Measurements from ENCODE around the gene CENPA.
A peak's percentile ranks its signal among the peaks of the same experiment; 100 is the strongest.
"Not testable (repeated sequence)": the region's sequence is repeated elsewhere in the genome, so short reads cannot be mapped to it uniquely, and the experiment has no call there.

Gene CENPA

GRCh38 chr2:26811261-26811660, 25.4 kb downstream of the CENPA start:
- ChIA-PET POLR2A (no interaction called here), CTCF (no interaction called here)
- no peak for TF ChIP-seq BHLHE40 (IDR thresholded peaks at IDR 0.05; ENCODE audit: borderline replicate concordance)
- no peak for TF ChIP-seq CTBP1 (IDR thresholded peaks at IDR 0.05; ENCODE audit: borderline replicate concordance)
- TF ChIP-seq TARDBP (IDR thresholded peaks at IDR 0.05) = no peak
- TF ChIP-seq ZNF384 (IDR thresholded peaks at IDR 0.05) = no peak
- no peak for TF ChIP-seq ARNT (IDR thresholded peaks at IDR 0.05)
- TF ChIP-seq NFRKB (IDR thresholded peaks at IDR 0.05) = no peak
- TF ChIP-seq L3MBTL2 (conservative IDR thresholded peaks at IDR 0.05) = no peak
- no peak for TF ChIP-seq FOXA1 (IDR thresholded peaks at IDR 0.05)
- TF ChIP-seq FOXM1 (IDR thresholded peaks at IDR 0.05; ENCODE audit: borderline replicate concordance) = no peak
- DNase-seq (ENCODE audit: extremely low spot score) = no peak

- DNase-seq (ENCODE audit: extremely low spot score) = no peak
- CTCF ChIA-PET = no interaction called here
- POLR2A ChIA-PET = no interaction called here
- TF ChIP-seq SUZ12 (IDR thresholded peaks at IDR 0.05) (no peak), ZNF384 (IDR thresholded peaks at IDR 0.05) (no peak), BHLHE40 (IDR thresholded peaks at IDR 0.05; ENCODE audit: borderline replicate concordance) (no peak), L3MBTL2 (conservative IDR thresholded peaks at IDR 0.05) (no peak), ELF4 (IDR thresholded peaks at IDR 0.05) (no peak), SP1 (IDR thresholded peaks at IDR 0.05) (no peak), FOXM1 (IDR thresholded peaks at IDR 0.05; ENCODE audit: borderline replicate concordance) (no peak), ARNT (IDR thresholded peaks at IDR 0.05) (no peak), PKNOX1 (IDR thresholded peaks at IDR 0.05) (no peak), TARDBP (IDR thresholded peaks at IDR 0.05) (no peak), CTBP1 (IDR thresholded peaks at IDR 0.05; ENCODE audit: borderline replicate concordance) (no peak), HDGF (IDR thresholded peaks at IDR 0.05; ENCODE audit: borderline replicate concordance) (no peak), NFRKB (IDR thresholded peaks at IDR 0.05) (no peak), LEF1 (IDR thresholded peaks at IDR 0.05; ENCODE audit: borderline replicate concordance) (no peak), FOXK2 (IDR thresholded peaks at IDR 0.05) (no peak)
Measured at GRCh38 chr2:26811791-26812694, 26.2 kb downstream of the CENPA start.

- TF ChIP-seq SP1 (IDR thresholded peaks at IDR 0.05) = no peak
- TF ChIP-seq NFRKB (IDR thresholded peaks at IDR 0.05) = no peak
- no peak for TF ChIP-seq BHLHE40 (IDR thresholded peaks at IDR 0.05; ENCODE audit: borderline replicate concordance)
- TF ChIP-seq FOXM1 (IDR thresholded peaks at IDR 0.05; ENCODE audit: borderline replicate concordance) = no peak
- no peak for TF ChIP-seq ARNT (IDR thresholded peaks at IDR 0.05)
- no peak for TF ChIP-seq FOXK2 (IDR thresholded peaks at IDR 0.05)
- ChIA-PET CTCF (no interaction called here), POLR2A (no interaction called here)
- no peak for DNase-seq (ENCODE audit: extremely low spot score)
Measured at GRCh38 chr2:26812731-26813130, 26.9 kb downstream of the CENPA start.

GRCh38 chr2:26814072-26814765, 28.4 kb downstream of the CENPA start:
- POLR2A ChIA-PET; DNase-seq (ENCODE audit: extremely low spot score); CTCF ChIA-PET: not testable (repeated sequence)

- DNase-seq (ENCODE audit: extremely low spot score) = peak; percentile 21
- no peak for TF ChIP-seq PKNOX1 (IDR thresholded peaks at IDR 0.05)
- TF ChIP-seq TARDBP (IDR thresholded peaks at IDR 0.05) = no peak
- no peak for TF ChIP-seq ELF4 (IDR thresholded peaks at IDR 0.05)
- TF ChIP-seq FOXM1 (IDR thresholded peaks at IDR 0.05; ENCODE audit: borderline replicate concordance) = no peak
- TF ChIP-seq ARNT (IDR thresholded peaks at IDR 0.05) = no peak
- ChIA-PET CTCF (interaction anchor here (1.2 kb wide), 1 partner anchor 29 kb away, joined by 4 read pairs; no protein-coding TSS in a partner anchor), POLR2A (no interaction called here)
Measured at GRCh38 chr2:26816893-26817292, 31.0 kb downstream of the CENPA start.

- POLR2A ChIA-PET = no interaction called here
- TF ChIP-seq ARNT (IDR thresholded peaks at IDR 0.05) (no peak), FOXK2 (IDR thresholded peaks at IDR 0.05) (no peak), CTBP1 (IDR thresholded peaks at IDR 0.05; ENCODE audit: borderline replicate concordance) (no peak), SP1 (IDR thresholded peaks at IDR 0.05) (no peak), ELF4 (IDR thresholded peaks at IDR 0.05) (no peak), HDGF (IDR thresholded peaks at IDR 0.05; ENCODE audit: borderline replicate concordance) (no peak), FOXM1 (IDR thresholded peaks at IDR 0.05; ENCODE audit: borderline replicate concordance) (no peak), ZNF384 (IDR thresholded peaks at IDR 0.05) (no peak), BHLHE40 (IDR thresholded peaks at IDR 0.05; ENCODE audit: borderline replicate concordance) (no peak), LEF1 (IDR thresholded peaks at IDR 0.05; ENCODE audit: borderline replicate concordance) (no peak)
- no peak for DNase-seq (ENCODE audit: extremely low spot score)
- CTCF ChIA-PET = interaction anchor here (0.9 kb wide), 1 partner anchor 28 kb away, joined by 4 read pairs; no protein-coding TSS in a partner anchor
Measured at GRCh38 chr2:26818255-26818654, 32.4 kb downstream of the CENPA start.

GRCh38 chr2:26818972-26819371, 33.1 kb downstream of the CENPA start:
- no peak for TF ChIP-seq BHLHE40 (IDR thresholded peaks at IDR 0.05; ENCODE audit: borderline replicate concordance)
- TF ChIP-seq L3MBTL2 (conservative IDR thresholded peaks at IDR 0.05) = no peak
- TF ChIP-seq PKNOX1 (IDR thresholded peaks at IDR 0.05) = no peak
- TF ChIP-seq LEF1 (IDR thresholded peaks at IDR 0.05; ENCODE audit: borderline replicate concordance) = no peak
- no peak for TF ChIP-seq CTBP1 (IDR thresholded peaks at IDR 0.05; ENCODE audit: borderline replicate concordance)
- TF ChIP-seq TARDBP (IDR thresholded peaks at IDR 0.05) = no peak
- TF ChIP-seq FOXK2 (IDR thresholded peaks at IDR 0.05) = no peak
- TF ChIP-seq NFRKB (IDR thresholded peaks at IDR 0.05) = no peak
- no peak for TF ChIP-seq ZNF384 (IDR thresholded peaks at IDR 0.05)
- TF ChIP-seq SUZ12 (IDR thresholded peaks at IDR 0.05) = no peak
- ChIA-PET POLR2A (no interaction called here), CTCF (interaction anchor here (0.9 kb wide), 1 partner anchor 27 kb away, joined by 4 read pairs; no protein-coding TSS in a partner anchor)
- no peak for DNase-seq (ENCODE audit: extremely low spot score)
